Epithelial cell of proximal tubule (primary cell): Measurements from ENCODE around the gene SRXN1. TPM values are rescaled to one million over a fixed set of nuclear protein-coding genes. Genes with fewer than 3 reads are reported as not detected.

ENCODE experiments used
- DNase-seq: peaks from one replicate; pipeline ENCODE4 v3.0.0-alpha.2; 2011; ENCODE audit warnings: low read depth
- H3K4me3 ChIP-seq: 2 replicates; pipeline ENCODE4 v1.5.1; 2011; ENCODE audit warnings: low read depth, mild to moderate bottlenecking, low read length
- CTCF ChIP-seq: conservative IDR thresholded peaks from 2 replicates; pipeline ENCODE4 v1.5.1; 2012; ENCODE audit warnings: low read depth, mild to moderate bottlenecking, low read length
- total RNA-seq: library from RNA; depleted of rRNA; stranded (reverse); fragments of >200 nt; gene quantifications from 2 replicates; pipeline ENCODE4 v1.2.3, GENCODE V29; 2015

The SRXN1 gene
- total RNA-seq, 1 donor from 2014 or later, result 35.4 TPM

- no peak for DNase-seq
- H3K4me3 ChIP-seq, result no peak overlapping the region
- TF ChIP-seq CTCF, result no peak
Observed at GRCh38 chr20:623021-623420, 30.0 kb downstream of the SRXN1 start.

DNA sequence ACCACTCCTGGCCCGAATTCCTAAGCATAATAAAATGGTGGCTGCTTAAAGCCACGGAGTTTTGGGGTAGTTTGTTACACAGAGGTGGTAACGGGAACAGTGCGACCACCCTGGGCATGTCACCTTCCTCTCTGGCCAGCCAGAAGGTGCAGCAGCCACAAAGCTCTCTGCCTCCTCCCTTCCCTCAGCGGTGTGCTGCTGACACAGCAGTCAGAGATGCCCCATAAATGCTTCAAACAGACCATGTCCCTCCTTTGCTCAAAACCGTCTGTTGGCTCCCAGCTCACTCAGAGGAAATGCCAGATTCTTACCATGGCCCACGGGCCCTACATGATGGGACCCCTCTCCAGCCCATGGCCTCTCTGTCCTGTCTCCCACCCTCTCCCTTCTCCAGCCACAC, 30.8 kb downstream of the SRXN1 start:
- DNase-seq, result no peak
- H3K4me3 ChIP-seq, result no peak overlapping the region
- TF ChIP-seq CTCF, result no peak

DNA sequence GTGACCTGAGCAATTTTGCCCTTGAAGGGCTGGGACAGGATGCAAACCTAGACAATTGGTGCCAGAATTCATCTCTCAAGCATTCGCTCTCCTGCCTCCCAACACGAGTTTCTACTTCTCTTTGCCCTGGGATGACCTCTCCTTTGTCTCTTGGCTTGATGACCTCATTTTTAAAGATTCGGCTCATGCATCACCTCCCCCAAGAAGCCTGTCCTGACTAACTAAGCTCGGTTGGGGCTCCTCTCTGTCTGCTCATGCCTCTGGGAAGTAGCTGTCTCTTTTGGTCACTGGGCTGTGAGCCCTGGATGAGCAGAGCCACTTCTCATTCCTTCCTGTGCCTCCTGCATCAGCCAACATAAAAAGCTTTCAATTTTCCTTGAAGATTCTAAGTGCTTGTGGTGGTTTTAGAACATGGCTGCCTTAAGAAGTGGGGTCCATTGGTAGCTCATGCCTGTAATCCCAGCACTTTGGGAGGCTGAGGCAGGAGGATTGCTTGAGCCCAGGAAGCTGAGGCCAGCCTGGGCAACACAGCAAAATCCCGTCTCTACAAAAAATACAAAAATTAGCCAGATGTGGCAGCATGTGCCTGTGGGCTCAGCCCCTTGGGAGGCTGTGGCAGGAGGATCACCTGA, 31.8 kb downstream of the SRXN1 start:
- no peak for DNase-seq
- no peak overlapping the region for H3K4me3 ChIP-seq
- no peak for TF ChIP-seq CTCF

DNA sequence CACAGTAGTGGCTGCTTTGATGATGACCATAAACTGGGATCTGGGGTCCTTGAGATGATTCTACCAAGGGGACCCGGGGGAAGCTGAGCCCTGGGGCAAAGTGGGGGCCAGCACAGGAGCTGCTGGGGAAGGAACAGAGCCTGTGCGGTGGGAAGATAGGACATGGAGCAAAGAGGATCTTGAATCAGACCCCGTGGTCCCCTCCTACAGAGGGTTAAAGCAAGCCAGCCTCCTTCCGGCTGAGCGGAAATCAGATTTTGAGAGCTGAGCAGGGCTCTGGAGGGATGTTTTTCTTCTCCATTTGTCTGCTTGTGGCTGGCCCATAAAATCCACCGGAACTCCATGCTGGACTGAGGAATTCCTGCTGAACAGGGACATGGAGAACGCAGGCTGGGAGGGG, 32.8 kb downstream of the SRXN1 start:
- no peak overlapping the region for H3K4me3 ChIP-seq
- no peak for TF ChIP-seq CTCF
- DNase-seq, result no peak

DNA sequence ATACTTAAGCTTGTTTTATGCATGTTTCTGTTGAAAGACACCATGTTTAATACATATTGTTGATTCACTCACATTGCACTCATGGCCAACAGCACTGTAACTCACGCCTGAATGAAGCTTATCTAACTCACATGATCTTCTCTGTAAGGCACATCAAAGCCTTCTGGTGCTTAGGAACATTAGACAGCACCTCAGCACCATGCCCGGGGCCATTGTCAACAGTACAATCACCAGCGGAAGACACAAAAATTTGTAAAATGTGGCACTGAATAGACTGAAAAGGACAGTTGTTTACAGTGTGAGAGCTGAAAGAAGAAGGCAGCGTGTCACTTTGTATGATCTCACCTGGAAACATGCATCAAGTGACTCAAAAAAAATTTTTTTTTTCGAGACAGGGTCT, 34.0 kb downstream of the SRXN1 start:
- H3K4me3 ChIP-seq, result no peak overlapping the region
- TF ChIP-seq CTCF, result no peak
- no peak for DNase-seq

DNA sequence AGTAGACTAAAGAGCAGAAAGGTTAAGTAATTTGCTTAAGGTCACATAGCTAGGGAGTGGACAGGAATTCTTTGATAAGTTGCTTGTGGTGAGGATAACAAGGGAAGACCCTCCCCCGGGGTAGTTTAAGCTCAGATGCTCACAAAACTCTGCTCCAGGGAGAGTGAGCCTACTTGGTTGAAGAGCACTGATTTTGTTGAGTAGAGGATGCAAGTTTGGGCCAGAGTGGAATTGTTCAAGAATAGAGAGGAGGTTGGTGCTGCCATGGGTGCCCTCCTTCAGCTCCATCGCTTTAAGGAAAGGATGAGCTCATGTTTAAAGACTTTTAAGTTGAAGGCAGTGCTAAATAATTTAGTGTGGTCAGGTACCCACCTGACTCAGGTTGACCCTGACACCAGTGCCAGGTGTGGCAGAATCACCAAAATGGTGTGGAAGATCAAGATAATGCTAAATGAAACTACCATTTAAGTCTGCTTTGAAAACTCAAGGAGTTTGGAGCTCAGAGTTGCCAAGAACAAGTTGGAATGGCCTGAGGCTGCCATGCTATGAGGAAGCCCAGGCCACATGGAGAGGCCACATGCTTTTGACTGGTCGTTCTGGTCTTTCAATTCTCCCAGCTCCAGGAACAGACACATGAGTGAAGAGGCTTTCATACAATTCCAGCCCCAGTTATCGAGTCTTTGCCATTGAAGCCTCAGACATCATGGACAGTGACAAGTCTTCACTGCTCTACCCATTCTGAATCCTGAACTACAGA, 34.9 kb downstream of the SRXN1 start:
- DNase-seq, result no peak
- no peak for TF ChIP-seq CTCF
- H3K4me3 ChIP-seq, result no peak overlapping the region

GRCh38 chr20:615514-615913, 37.5 kb downstream of the SRXN1 start:
- DNase-seq, result no peak
- H3K4me3 ChIP-seq, result no peak overlapping the region
- no peak for TF ChIP-seq CTCF
